HG03159 (cell line): ENCODE measurements around the gene ARHGEF40.

Experiments
- ATAC-seq: cut with Tn5 transposase; IDR thresholded peaks from one replicate; pipeline ENCODE4 v1.9.1; 2021; ENCODE audit warnings: mild to moderate bottlenecking, moderate library complexity; ENCODE audit not compliant: unreplicated experiment

The ARHGEF40 gene

DNA sequence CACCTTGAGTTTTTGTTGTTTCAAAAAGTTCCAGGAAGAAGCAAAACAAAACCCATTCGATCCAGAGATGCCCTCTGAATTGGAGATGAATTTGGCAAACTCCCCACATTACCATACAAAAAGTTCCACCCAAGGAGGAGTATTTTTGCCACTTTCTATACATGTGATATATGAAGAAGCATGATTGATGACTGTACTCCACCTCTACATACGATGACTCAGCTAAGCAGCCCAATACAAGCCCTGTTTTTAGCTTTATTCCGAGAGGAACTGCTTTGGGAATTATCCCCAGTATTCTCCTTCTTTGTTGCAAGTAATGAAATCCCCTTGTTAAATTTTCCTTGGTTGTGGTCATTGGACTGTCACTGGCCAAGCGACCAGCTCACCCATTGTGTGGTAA lies 42.2 kb downstream of the ARHGEF40 start:
- no peak for ATAC-seq

DNA sequence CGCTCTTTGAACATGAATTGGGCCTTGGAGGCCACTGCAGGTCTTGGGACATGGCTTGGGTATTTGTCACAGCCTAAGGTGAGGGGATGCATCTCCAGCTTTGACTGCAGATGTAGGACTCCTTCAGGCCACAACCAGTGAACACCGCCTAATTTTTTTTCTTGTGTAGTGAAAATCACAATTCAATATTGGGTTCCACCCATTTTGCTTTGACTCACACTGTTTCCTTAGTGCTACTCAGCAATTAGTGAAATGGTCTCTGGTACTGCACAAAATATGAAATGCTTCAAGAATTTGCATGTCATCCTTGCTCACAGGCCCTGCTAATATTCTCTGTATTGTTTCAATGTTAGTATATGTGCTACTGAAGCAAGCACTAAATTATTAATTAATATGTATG lies 43.3 kb downstream of the ARHGEF40 start:
- ATAC-seq, result no peak

DNA sequence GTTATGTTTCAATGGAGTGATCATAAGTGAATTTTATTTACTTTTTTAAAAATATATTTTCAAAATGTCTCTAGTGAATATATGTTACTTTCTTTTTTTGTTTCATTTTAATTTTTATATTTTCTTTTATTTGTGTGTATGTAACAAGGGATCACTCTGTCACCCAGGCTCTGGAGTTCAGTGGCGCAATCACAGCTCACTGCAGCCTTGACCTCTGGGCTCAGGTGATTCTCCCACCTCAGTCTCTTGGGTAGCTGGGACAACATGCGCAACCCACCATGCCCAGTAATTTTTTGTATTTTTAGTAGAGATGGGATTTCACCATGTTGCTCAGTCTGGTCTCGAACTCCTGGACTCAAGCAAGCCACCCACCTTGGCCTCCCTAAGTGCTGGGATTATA lies 48.8 kb downstream of the ARHGEF40 start:
- no peak for ATAC-seq

DNA sequence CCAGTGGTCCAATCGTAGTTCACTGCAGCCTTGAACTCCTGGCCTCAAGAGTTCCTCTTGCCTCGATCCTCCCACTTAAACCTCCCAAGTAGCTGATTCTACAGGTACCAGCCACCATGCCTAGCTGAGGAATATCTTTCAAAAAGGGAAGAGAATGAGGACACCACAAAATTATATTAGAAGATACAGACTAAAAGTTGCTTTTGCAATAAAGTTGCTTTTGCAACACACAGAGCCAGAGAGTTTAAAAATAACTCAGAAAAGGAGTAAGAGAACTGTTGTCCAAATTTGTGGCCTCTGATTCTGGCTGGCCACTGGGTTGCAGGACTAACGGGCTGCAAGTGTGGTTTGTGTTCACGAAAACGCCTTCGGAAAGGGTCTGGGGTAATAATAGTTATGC lies 50.6 kb downstream of the ARHGEF40 start:
- no peak for ATAC-seq

DNA sequence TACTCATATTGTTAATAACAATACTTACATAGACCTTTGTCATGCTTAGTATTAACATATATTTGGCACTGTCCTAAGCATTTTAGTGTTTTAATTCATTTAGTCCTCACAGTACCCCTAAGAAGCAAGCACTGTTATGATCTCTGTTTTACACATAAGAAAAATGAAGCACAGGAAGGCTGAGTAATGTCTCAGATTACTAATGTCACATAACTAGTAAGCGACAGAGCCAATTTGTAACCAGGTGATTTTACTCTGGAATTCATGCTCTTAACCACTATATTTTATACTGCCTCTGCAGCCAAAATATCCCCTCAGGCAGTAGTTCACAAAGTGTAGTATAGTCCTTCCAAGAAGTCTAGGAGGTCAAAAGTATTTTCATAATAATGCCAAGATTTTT lies 51.0 kb downstream of the ARHGEF40 start:
- ATAC-seq, result no peak

DNA sequence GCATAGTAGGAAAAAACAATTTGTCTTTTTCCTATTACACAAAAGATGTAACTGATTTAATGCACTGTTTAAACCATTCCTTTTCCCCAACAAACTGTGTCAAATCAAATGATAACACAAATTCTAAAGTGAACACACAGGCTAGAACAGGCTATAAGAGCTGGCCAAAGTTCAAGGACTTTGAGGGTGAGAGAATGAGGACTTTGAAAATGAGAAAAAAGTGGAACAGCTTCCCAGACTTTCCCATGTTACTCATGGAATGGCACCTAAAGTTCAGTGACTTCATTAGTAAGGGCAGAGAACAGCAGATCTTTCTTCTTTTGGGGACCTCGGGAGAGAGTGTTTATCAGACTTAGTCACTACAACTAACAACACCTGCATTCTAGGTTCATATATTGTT lies 53.3 kb downstream of the ARHGEF40 start:
- ATAC-seq, result no peak

DNA sequence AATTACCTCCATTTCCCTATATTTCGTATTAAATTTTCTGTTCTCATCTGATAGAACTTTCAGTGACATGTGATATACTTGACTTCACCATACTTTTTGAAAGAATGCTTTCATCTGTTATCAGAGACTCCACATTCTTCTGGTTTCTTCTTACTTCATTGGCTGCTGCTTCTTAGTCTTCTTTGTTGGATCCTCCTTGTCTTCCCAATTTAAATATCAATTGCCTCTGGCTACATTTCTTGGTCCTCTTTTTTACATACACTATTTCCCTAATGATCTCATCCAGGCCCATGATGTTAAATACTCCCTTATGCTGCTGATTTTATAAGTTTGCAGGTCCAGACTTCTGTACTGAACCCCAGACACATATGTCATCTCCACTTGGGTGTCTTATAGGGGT lies 63.8 kb downstream of the ARHGEF40 start:
- ATAC-seq, result no peak

DNA sequence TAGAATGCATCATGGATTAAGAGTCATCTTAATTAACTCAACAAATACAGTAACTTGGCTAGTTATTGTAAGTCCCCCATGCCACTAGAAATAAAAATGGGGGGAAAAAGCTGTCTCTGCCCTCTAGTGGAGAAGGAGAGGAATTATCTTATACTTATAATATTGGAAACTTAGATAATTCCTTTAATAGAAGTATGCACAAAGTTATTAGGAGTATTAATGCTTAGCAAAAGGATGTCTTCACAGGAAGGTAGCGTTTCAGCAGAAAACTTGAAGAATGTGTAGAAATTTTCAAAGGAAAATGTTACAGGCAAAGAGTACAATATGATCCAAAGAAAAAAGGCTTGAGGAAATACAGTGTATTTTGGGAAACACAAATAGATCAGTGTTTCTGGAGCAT lies 65.9 kb downstream of the ARHGEF40 start:
- no peak for ATAC-seq
